Activated naive CD4-positive, alpha-beta T cell treated with anti-CD3 and anti-CD28 coated beads, Interleukin-2, amount 50 U/mL, for 16 hours (primary cell): ENCODE results near the gene SEPTIN2.
"Not testable (repeated sequence)": the region's sequence is repeated elsewhere in the genome, so short reads cannot be mapped to it uniquely, and the experiment has no call there.

Experiments
- DNase-seq: peaks from one replicate; pipeline ENCODE4 v3.0.0-alpha.2; 2020

The SEPTIN2 gene

DNA sequence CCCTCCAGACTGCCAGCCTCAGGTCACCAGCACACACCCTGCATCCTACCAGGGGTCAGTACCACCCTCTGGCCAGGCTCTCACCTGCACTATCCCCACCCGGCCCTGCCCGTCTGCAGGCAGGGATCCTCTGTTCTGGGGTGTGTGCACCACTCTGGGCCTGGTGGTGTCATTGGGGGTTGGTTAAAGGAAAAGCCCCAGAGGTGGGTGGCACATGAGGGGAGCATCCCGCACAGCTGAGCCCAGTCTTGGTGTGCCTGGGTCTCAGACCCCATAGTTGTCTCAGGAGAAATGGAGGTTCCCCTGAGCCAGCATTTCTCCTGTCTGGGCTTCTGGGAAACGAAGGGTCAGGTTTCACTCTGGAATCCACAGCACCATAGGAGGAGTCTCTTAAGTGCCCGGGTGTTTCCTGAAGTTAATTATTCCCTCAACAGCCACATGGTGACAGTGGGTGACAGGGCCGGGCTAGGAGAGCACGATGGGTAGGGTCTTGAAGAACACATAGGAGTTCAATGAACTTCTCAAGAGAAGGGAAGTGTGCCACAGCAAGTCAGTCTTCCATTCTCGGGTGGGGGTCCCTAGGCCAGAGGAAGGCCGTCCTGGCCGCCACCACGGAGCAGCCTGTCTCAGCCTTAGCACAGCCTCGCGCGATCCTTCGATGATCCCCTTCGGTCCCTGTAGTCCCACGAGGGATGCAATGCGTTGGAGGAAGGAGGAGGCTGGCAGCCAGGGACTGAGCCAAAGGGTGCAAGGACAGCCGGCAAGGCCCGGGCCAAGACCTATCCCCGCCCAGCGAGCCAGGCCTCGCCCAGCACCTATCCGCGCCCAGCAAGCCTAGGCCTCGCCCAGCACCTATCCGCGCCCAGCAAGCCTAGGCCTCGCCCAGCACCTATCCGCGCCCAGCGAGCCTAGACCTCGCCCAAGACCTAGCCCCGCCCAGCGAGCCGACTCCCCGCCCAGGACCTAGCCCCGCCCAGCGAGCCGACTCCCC, 39.2 kb downstream of the SEPTIN2 start:
- DNase-seq: peak; percentile 62

DNA sequence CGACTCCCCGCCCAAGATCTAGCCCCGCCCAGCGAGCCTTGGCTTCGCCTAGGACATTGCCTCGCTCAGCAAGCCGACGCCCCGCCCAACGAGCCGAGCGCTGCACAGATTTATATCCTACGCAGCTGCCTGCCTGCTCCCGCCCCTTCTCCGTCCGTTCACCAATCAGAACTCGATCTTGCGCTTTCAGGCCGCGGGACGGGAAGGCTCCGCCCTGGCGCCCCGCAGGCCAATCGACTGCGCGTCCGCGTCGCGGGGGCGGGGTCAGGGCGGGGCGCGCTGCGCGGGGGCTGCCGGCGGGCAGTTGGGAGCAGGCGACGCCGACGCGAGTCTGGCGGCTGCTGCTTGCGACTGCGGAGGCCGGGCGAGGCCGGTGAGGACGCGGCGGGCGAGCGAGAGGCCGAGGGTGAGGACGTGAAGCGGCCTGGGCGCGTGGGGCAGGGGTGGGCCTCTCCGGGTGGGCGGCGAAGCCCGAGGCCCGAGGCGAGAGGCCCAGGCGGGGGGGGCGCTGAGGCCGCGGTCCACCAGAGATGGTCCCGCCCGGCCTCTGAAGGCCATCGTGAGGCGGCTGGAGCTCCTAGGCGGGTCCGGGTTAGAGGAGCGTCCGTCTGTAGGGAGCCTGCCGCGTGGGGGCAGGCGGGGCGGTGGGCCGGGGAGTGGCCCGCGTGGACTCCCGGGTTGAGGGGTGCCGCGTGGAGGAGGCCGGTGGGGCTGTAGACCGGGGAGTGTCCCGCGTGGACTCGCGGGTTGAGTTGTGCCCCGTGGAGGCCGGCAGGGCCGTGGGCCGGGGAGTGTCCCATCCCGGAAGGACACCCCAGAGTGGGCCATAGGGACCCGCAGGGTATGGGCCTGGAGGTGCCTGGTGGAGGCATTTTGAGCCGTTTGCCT, 40.5 kb downstream of the SEPTIN2 start, which contains the start of gene FARP2:
Gene FARP2 (plus strand): TSS at position 303 of the 888 bp plus-strand sequence. CDS start 16,823 bp downstream, outside the sequence.
- peak; percentile 98 for DNase-seq

DNA sequence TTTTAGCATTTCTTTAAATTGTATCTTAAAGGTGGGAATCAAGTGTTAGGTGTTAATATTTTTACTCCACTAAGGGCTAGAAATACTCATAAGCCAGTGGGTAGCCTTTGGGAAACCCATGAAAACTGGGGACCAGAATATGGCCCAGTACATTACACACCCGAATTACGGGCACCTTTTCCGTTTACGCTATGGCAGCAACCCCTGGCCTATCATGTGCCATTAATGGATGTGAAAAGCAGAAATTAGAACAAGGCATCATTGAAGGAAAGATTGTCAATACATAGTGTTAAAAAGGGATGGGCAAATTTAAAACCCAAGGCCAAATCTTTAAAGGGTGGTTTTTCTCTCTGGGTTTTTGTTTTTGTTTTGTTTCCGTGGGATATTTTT, 41.1 kb downstream of the SEPTIN2 start:
- no peak for DNase-seq

DNA sequence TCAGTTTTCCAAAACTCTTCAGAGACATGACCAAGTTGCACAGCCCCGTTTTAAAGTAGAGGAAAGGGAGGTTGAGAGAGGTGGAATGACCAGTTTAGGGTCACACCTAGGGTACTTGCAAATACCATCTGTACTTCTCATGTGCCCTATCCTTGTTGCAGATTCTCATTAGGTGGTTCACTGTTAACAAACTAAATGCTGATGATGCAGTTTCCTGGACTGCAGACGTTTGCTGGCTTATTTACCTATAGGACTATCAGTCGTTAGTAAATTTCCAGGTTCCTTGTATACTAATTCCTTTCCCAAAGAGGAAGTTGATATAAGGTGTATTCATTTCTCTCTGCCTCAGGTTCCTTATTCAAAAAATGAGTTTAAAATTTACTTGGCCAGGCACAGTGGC, 41.8 kb downstream of the SEPTIN2 start:
- no peak for DNase-seq

DNA sequence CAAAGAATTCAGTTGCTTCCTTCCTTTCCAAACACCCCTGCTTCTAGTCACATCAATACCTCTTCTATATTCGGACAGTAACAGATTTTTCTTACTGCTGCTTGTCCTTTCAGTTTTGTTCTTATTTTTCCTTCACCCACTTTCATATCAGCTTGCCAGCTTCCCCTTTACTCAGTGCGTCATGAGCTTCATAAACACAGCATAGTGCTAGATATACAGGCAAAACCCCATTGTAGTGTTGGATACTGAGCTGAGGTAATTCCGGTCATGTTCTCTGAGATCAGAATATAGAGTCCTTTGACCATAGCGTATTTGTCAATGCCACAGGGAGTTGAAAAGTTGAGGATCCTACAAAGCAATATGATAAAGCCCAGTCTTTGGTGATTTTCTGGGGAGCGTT, 42.7 kb downstream of the SEPTIN2 start:
- DNase-seq: no peak

DNA sequence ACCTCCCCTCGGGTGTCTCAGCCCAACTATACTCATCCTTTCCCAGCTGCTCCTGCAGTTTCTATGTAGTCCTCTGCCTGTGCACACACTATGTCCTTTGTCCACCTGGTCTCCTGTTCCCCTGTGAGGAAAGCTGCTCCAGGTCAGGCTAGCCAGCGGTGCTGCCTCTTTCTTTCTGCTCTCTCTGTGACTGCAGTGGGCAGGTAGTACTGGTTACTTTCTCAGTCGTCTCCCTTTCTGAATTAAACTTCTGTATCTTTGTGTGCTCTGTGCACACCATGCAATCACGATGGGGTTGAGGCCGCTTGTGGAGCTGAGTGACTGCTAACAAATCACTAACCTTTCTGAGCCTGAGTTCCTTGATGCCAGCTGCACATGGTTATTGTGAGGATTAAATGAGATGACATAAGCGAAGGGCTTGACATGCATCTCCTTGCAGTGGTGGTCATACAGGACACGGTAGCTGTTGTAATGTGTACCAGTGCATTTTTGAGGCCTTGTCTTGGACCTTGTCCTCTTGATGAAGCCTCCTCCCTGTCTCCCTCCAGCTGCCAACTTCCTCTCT, 43.8 kb downstream of the SEPTIN2 start:
- no peak for DNase-seq

DNA sequence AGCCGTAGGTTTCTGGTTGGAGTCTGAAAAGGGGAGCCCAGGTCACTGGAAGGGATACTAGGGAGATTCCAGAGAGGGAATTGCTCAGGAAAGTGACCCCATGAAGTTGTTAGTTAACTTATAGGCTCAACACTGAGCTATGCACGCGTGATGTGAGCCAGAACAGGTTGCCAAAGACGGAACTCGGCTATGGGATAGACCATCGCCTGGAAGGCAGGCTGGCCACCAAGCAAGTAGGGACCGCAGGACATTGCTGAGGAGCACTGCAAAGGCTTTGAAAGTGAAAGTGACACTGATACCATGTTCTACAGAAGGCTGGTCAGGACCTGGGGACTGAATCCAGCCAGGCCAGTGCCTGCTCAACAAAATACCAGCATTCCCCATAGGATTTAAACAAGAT, 47.7 kb downstream of the SEPTIN2 start:
- DNase-seq: no peak

DNA sequence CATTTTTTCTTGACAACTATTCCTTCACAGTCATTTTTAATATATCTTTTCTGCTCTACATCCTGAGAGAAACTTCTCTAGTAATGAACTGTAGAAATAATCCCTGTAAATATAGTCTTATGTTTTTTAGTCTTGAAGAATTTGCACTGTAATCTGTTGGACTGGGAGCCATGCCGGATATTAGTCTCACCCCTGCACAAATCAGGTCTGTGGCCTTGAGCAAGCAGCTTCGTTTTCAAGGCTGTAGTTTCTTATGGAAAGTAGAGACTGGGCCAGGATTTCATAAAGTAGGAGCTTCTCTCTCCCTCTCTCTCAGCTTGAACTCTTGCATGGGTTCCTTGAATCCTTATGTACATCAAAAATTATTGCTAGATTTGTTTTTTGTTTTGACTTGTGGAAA, 49.1 kb downstream of the SEPTIN2 start:
- no peak for DNase-seq

DNA sequence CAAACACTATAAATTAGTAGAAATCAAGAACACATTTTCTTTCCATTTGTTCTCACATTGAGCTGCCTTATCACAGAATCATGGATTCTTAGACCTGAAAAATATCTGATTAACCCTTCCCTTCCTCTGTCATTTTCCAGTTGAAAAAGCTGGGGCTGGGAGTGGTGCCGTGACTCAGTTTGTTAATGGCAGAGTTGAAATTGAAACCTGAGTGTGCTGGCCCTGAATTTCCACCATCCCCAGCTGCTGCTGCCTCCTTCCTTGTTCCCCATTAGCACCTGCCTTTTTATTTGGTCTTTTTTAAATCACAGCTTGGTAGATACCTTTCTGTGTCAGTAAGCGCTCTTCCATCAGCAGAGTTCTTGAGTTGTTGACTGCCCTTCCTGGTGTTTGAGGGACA, 51.0 kb downstream of the SEPTIN2 start:
- no peak for DNase-seq

DNA sequence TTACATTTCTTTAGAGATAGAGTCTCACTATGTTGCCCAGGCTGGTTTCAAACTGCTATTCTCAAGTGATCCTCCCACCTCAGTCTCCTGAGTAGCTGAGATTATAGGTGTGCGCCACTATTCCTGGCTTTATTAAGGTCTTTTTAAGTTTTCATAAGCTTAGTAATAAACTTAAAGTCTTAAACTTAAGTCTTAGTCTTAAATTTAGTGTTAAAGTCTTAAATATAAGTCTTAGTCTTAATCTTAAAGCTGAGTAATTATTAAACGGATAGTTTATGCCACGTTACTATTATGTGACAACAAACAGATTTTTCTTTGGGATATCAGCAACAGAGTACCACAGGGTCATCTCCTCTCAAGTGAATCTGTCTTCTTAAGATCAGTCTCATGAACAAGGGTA, 52.9 kb downstream of the SEPTIN2 start:
- no peak for DNase-seq

DNA sequence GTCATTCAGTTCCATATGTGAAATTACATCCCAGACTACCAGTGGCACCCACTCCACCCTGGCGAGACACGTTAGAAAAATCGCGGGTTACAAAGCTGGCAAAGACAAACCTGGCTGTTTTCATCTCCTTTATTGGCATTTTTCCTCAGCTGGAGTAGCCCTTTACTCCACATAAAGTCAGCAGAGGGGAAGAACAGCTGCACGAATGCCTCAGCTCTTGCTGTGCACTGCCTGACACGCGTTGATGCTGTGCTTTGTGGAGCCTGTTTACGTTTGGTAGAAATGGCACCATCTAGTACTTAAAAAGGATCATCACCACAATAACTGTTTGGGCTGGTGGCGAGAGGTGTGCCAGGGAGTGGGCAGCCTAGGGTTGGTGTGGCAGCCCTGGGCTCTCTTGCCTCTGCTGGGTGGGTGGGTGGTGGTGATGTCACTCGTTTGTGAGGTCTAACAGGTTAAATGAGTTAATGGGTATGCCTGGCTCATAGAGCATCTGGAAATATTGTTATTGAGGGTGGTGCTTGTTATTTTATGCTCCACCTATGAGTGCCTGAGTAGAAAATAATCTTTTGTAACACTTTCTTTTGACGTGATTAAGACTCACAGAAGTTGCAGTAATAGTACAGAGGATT, 56.8 kb downstream of the SEPTIN2 start:
- no peak for DNase-seq

DNA sequence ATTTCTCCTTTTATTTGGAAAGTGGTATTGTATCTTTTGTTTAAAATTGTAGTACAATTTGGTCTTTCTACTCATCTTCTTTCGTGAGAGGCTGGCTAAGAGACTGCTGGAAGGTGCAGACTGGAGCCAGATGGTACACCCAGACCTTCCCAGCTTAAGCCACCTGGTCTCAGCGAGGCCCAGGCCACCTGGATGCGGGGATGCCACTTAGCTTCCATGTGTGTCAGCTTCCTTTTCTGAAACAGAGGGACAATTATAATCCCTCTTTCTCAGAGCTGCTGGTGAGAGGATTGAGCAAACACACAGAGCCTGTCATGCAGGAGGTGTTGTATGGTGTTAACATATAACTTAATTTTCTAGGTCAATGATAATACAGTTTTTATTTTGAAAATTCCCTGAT, 57.7 kb downstream of the SEPTIN2 start:
- no peak for DNase-seq

DNA sequence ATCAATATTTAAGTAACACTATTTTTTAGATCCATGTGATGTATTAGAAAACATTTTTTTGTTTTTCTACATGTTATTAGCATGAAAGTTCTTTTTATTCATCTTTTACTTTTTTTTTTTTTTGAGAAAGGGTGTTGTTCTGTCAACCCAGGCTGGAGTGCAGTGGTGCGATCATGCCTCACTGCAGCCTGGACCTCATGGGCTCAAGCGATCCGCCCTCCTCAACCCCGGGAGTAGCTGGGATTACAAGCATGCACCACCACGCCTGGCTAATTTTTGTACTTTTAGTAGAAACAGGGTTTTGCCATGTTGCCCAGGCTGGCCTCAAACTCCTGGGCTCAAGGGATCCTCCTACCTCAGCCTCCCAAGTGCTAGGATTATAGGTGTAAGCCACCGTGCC, 58.2 kb downstream of the SEPTIN2 start:
- DNase-seq: not testable (repeated sequence)

DNA sequence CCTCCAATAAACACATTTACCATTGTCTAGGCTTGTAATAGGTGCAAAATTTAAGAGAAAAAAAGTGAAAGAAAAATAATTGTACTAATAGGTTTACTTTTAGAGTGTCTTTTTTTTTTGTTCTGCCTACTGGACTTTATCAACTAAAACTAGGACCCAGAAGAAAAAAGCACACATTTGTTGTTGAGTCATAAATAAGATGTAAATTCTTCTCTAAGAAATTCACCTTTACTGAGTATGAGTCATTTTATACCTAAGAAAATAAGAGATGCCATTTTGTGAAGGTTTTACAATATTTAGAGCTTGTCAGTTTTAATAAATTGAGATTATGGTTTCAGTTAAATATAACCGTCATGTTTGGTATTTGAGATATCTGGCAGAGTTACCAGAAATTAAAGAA, 59.6 kb downstream of the SEPTIN2 start:
- DNase-seq: no peak

DNA sequence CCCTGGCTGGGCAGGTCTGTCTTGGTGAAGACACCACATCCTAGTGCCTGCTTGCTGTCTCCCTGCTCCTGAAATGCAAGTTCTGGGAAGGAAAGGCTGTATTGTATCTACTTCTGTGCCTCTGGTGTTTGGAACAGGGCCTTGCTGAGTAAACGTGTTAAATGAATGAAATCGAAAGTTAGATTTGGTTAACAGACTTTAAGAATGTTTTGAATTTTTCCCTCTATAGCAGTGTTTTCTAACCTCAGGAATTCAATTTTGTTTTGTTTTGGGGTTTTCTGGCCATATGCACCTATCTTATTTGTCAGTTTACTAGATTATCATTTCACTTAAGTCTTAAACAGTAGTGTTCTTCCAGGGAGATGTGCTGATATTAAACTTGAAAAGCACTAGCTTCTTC, 61.1 kb downstream of the SEPTIN2 start:
- DNase-seq: no peak

DNA sequence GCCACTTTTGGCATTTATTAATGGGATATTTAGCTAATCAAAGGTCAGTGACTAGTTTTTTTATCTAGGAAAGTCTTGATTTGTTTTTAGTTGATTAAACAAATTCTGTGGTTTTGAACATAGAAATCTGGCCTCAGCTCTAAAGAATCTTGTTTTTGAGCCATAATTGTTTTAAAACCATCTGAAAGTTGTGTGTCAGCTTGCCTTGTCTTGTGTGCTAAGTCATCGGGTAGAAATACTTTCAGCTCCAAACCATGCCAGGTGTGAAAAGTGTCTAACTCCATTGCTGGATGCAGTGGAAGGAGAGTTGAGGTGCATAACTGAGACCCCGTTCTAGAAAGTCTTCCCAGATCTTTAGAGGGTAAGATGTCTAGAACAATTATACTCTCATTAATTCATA, 63.1 kb downstream of the SEPTIN2 start:
- no peak for DNase-seq

DNA sequence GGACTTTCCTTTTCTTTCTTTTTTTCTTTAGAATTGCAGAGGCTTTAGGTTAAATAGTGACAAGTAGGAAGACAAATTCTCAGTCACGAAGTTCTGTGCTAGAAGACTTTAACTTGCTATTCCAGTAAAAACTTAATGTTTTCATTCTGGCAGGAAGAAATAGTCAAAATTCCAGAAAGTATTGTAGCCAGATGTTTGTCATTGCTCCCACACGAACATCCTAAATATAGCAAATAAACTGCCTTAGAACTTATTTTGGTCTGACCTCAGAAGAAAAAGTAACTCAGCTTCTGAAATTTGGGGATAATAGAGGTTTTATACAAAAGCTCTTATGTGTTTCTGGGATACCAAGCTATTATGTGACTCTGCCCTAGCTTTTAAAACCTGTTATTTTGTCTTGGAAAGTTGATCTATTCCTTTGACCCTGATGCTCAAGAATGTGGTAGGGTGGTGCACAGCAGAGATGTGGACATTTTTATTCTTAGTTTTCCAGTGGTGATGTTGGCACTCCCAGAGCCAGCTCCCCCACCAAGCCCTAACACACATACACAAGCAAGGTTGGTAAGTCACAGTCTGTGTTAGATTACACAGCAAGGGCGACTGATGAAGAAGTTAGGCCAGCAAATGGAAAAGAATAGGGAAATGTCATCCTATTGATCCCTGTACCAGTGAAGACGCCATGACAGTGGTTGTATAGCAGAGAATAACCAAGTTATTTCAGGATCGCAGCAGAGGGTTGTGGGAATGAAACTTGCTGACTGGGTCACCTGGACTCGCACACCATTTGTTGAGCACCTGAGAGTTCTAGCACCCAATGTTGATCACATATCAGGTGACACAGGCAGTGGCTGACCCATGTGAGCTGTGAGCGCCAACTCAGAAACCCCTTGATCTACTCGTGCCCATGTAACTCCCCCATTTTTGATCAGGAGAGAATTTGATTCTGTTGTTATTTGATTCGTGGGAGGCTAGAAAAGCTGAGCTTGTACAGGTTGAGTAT, 64.1 kb downstream of the SEPTIN2 start:
- no peak for DNase-seq

DNA sequence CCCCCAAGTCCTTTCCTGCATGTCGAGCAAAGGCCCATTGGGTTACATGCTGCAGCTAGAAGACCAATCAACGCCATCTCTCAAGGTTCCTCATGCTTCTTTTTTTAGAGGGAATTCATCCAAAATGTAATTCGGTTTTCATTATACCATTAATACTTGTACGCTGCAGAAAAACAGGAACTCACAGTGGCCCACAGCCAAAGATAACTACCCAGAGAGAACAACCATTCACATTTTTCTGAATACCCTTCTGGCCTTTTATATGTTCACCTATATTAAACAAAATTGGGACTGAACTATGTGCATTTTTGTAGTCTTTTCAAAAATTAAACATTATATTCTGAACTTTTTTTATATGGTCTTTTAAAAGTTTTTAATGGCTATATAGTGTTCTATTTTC, 66.1 kb downstream of the SEPTIN2 start:
- DNase-seq: no peak

DNA sequence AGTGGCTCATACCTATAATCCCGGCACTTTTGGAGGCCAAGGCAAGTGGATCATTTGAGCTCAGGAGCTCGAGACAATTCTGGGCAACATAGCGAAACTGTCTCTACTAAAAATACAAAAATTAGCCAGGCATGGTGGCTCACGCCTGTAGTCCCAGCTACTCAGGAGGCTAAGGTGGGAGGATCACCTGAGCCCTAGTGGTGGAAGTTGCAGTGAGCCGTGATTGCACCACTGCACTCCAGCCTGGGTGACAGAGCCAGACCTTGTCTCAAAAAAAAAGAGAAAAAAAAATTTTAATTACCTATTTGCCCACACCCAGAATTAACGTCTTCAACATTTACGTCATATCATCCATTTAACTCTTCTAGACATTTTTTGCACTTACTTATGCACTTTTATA, 69.7 kb downstream of the SEPTIN2 start:
- DNase-seq: not testable (repeated sequence)

DNA sequence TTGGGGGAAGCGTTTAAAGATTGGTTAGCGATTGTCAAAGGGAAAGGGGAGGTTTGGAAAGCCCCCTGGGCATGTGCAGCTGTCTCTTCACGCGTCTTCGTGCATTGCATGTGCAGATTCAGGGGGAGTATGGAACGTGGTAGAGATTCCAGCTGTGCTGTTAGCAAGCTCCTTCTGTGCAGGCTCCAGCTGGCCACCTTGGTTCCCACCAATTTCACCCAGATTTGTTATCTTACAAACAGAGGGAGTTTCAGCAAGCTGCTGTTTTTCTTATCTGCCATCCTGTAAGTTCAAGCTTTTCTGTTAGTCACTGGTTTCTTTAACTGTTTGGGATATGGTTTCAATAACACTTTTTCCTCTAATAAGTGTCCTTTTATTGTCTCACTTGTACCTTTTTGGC, 70.8 kb downstream of the SEPTIN2 start:
- no peak for DNase-seq

DNA sequence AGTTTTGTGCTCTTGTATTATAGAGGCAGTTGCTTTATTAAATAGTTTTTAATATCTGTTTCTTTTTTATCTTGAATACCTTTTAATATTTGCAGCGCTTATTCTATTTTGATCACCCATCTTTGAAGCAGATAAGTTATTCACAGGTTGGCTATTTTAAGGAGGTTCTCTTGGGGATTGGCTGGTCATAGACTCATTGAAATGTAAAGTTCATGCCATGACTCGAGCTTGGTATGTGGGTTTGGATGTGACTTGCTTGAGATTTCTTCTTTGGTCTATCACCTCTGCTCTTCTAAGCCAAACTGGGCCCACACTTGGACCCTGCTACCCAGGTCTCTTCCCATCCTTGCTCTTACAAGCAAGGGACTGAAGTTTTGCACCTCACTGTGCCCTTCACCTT, 74.0 kb downstream of the SEPTIN2 start:
- no peak for DNase-seq
